Measurements from ENCODE around the gene LAG3. TPM values are rescaled to one million over a fixed set of nuclear protein-coding genes. Genes with fewer than 3 reads are reported as not detected.

Gene LAG3
- polyA plus RNA-seq, 1 donor (not counting 4 experiments of a cell fraction or from before 2014, with no cell fraction given): 0.09 TPM

DNA sequence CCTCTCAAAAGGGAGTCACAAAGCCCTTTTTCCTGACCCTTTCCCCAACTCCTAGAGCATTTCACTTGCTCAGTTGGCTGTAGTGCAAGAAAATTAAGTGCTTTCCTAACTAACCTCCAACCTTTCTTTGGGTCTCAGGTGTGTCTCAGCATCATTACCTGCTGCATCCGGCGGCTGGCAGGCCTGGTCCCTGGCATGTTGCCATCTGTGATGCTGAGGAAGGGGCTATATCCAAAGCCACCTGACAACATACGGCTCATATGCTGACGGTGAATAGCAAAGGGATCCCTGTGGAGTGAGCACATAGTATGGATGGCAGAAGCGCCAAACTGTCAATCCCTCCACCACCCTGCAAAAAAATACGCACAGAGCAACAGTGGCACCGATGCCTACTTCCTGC, 20.6 kb upstream of the LAG3 start:
- Histone ChIP-seq H3K36me3 (ENCODE audit: control insufficient read depth in 2 of 2, extremely low read depth in 1 of 2, insufficient read depth in 2 of 2, low read length in 2 of 2) (peaks cover 25 to 48% of the 10 kb centered on the region in 2 experiments), H3K27me3 (ENCODE audit: control insufficient read depth, extremely low read depth, insufficient read depth, low read length) (no peaks in the 10 kb centered on the region), H4K20me1 (ENCODE audit: control insufficient read depth, extremely low read depth, insufficient read depth, low read length) (peaks cover 2% of the 10 kb centered on the region), H2AFZ (ENCODE audit: control insufficient read depth, low read length) (no peak overlapping the region), H3K9ac (ENCODE audit: control insufficient read depth, extremely low read depth, insufficient read depth, low read length) (peak overlapping the region; percentile 97), H3K4me1 (ENCODE audit: control insufficient read depth, extremely low read depth, insufficient read depth, low read length) (peaks cover 28% of the 10 kb centered on the region), H3K4me2 (ENCODE audit: control insufficient read depth, extremely low read depth, insufficient read depth, low read depth, low read length) (peak overlapping the region; percentile 90), H3K9me1 (ENCODE audit: control insufficient read depth, extremely low read depth, insufficient read depth, low read length) (no peaks in the 10 kb centered on the region), H3K9me3 (ENCODE audit: control insufficient read depth, low read depth, low read length) (no peaks in the 10 kb centered on the region), H3K27ac (ENCODE audit: control insufficient read depth, insufficient read depth, low read length) (peak overlapping the region; percentile 99), H3K79me2 (ENCODE audit: control insufficient read depth, insufficient read depth, low read length) (peaks cover 31% of the 10 kb centered on the region), H3K4me3 (ENCODE audit: control insufficient read depth in 2 of 3, extremely low read depth in 1 of 3, insufficient read depth in 2 of 3, low read depth in 1 of 3, low read length in 3 of 3) (peak overlapping the region; percentile 93 to 94 (median 94))
- FAIRE-seq: no peak
- dilution Hi-C loops (cut with MboI; ENCODE audit: extremely low pct_ligation_motif_present, low sequenced_read_pairs): no loop called here
- no peak for DNase-seq (ENCODE audit: low read depth, low spot score)
- TF ChIP-seq, protein P1, sequence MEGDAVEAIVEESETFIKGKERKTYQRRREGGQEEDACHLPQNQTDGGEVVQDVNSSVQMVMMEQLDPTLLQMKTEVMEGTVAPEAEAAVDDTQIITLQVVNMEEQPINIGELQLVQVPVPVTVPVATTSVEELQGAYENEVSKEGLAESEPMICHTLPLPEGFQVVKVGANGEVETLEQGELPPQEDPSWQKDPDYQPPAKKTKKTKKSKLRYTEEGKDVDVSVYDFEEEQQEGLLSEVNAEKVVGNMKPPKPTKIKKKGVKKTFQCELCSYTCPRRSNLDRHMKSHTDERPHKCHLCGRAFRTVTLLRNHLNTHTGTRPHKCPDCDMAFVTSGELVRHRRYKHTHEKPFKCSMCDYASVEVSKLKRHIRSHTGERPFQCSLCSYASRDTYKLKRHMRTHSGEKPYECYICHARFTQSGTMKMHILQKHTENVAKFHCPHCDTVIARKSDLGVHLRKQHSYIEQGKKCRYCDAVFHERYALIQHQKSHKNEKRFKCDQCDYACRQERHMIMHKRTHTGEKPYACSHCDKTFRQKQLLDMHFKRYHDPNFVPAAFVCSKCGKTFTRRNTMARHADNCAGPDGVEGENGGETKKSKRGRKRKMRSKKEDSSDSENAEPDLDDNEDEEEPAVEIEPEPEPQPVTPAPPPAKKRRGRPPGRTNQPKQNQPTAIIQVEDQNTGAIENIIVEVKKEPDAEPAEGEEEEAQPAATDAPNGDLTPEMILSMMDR (optimal IDR thresholded peaks at IDR 0.05 in 1 of 3, IDR thresholded peaks at IDR 0.05 in 1 of 3, conservative IDR thresholded peaks at IDR 0.05 in 1 of 3; ENCODE audit: extremely low read depth in 1 of 3, insufficient read depth in 2 of 3, low read length in 3 of 3): no peak
- no peak for TF ChIP-seq EZH2 (IDR thresholded peaks at IDR 0.05; ENCODE audit: low read length)

DNA sequence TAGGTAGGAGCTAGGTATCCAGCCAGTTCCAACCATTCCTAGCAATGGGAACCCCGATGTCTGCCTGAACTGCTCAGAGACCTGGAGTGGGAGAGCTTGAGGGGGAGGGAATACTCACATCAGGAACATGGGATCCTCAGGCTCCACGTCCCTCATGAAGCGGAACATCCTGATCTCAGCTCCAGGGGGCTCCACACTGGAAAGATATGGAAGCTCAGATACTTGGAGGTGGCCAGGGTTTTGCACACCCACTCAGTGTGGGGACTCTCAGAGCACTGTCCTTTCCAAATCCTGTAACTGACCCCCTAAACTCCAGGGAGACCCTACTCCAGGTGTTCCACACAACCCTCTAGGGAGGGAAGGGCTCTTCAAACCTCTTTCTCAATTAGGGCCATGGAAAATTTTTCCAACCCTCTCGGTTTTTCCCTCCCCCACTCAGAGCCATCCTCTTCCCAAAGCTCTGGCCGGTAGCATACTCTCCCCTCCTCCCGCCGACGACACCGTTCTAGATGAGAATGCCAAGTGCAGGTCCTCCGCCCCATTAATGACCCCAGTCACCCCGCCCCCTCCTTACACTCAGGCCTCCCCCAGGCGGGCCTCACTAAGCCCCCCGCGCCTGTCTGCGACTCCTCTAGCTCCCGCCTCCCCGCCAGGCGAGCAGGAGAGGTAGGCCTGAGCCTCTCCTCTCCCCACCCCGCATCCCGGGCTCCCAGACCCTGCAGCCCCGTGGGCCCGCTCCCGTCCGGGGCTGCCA, 20.0 kb upstream of the LAG3 start:
- Histone ChIP-seq H3K9ac (ENCODE audit: control insufficient read depth, extremely low read depth, insufficient read depth, low read length) (peak overlapping the region; percentile 97), H4K20me1 (ENCODE audit: control insufficient read depth, extremely low read depth, insufficient read depth, low read length) (peaks cover 2% of the 10 kb centered on the region), H3K9me1 (ENCODE audit: control insufficient read depth, extremely low read depth, insufficient read depth, low read length) (no peaks in the 10 kb centered on the region), H3K4me3 (ENCODE audit: control insufficient read depth in 2 of 3, extremely low read depth in 1 of 3, insufficient read depth in 2 of 3, low read depth in 1 of 3, low read length in 3 of 3) (peak overlapping the region; percentile 93 to 94 (median 94)), H3K36me3 (ENCODE audit: control insufficient read depth in 2 of 2, extremely low read depth in 1 of 2, insufficient read depth in 2 of 2, low read length in 2 of 2) (peaks cover 24 to 42% of the 10 kb centered on the region in 2 experiments), H3K79me2 (ENCODE audit: control insufficient read depth, insufficient read depth, low read length) (peaks cover 31% of the 10 kb centered on the region), H3K4me1 (ENCODE audit: control insufficient read depth, extremely low read depth, insufficient read depth, low read length) (peaks cover 25% of the 10 kb centered on the region), H3K27ac (ENCODE audit: control insufficient read depth, insufficient read depth, low read length) (peak overlapping the region; percentile 99), H3K4me2 (ENCODE audit: control insufficient read depth, extremely low read depth, insufficient read depth, low read depth, low read length) (peak overlapping the region; percentile 90), H2AFZ (ENCODE audit: control insufficient read depth, low read length) (peak overlapping the region; percentile 84), H3K9me3 (ENCODE audit: control insufficient read depth, low read depth, low read length) (no peaks in the 10 kb centered on the region), H3K27me3 (ENCODE audit: control insufficient read depth, extremely low read depth, insufficient read depth, low read length) (no peaks in the 10 kb centered on the region)
- DNase-seq (ENCODE audit: low read depth, low spot score): no peak
- dilution Hi-C loops (cut with MboI; ENCODE audit: extremely low pct_ligation_motif_present, low sequenced_read_pairs): no loop called here
- no peak for TF ChIP-seq EZH2 (IDR thresholded peaks at IDR 0.05; ENCODE audit: low read length)
- TF ChIP-seq, protein P1 (optimal IDR thresholded peaks at IDR 0.05 in 1 of 3, IDR thresholded peaks at IDR 0.05 in 1 of 3, conservative IDR thresholded peaks at IDR 0.05 in 1 of 3; ENCODE audit: extremely low read depth in 1 of 3, insufficient read depth in 2 of 3, low read length in 3 of 3): peak; percentile 33 to 56 (median 40)
- FAIRE-seq: peak; percentile 65
